WTC11 (cell line): ENCODE data around the gene ADGRL3. TPM values are rescaled to one million over a fixed set of nuclear protein-coding genes. Genes with fewer than 3 reads are reported as not detected.

Source experiments
- ATAC-seq: fragments of 200-7000 bp; cut with Tn5 transposase; 2 replicates; pipeline ENCODE4 v1.10.0; 2021; ENCODE audit warnings: mild to moderate bottlenecking, moderate library complexity
- CTCF ChIA-PET: fragments of 300-600 bp; sonication (Branson Sonifier 250); formaldehyde crosslinking; loops from one replicate; lab custom pipeline; 2021; ENCODE audit warnings: antibody characterized with exemption; lab: Charles Lee
- POLR2A ChIA-PET: fragments of 350-600 bp; sonication (Branson Sonifier 250); formaldehyde crosslinking; loops from one replicate; lab custom pipeline; 2021; ENCODE audit warnings: antibody characterized with exemption; lab: Charles Lee
- DNase-seq: peaks from one replicate; pipeline ENCODE4 v3.0.0; 2021; ENCODE audit warnings: low spot score
- H3K27ac Mint-ChIP-seq: 2 replicates; pipeline ENCODE4 v1.8.0; 2021; ENCODE audit warnings: mixed read lengths
- H3K27me3 Mint-ChIP-seq: 2 replicates; pipeline ENCODE4 v1.8.0; 2021; ENCODE audit warnings: low read depth, mild to moderate bottlenecking, moderate library complexity, mixed read lengths
- H3K36me3 Mint-ChIP-seq: 2 replicates; pipeline ENCODE4 v1.8.0; 2021; ENCODE audit warnings: mixed read lengths
- H3K4me1 Mint-ChIP-seq: 2 replicates; pipeline ENCODE4 v1.8.0; 2022; ENCODE audit warnings: mixed read lengths
- H3K4me3 Mint-ChIP-seq: 2 replicates; pipeline ENCODE4 v1.8.0; 2021; ENCODE audit warnings: mild to moderate bottlenecking, moderate library complexity, mixed read lengths
- H3K9me3 Mint-ChIP-seq: 2 replicates; pipeline ENCODE4 v1.8.0; 2021; ENCODE audit warnings: mixed read lengths
- ETV6 ChIP-seq: sonication (generic); formaldehyde crosslinking; IDR thresholded peaks from 2 replicates; pipeline ENCODE4 v1.8.1; 2022; ENCODE audit warnings: mild to moderate bottlenecking, missing genetic modification reagents
- FOXP1 ChIP-seq: sonication (generic); formaldehyde crosslinking; IDR thresholded peaks from 2 replicates; pipeline ENCODE4 v1.8.0; 2022; ENCODE audit warnings: missing genetic modification reagents, mild to moderate bottlenecking, moderate library complexity, borderline replicate concordance
- HMGA2 ChIP-seq: fragments of 250-450 bp; sonication (Bioruptor Pico); IDR thresholded peaks from 2 replicates; pipeline ENCODE4 v1.4.0; 2021; ENCODE audit warnings: mild to moderate bottlenecking, moderate library complexity
- IRF2 ChIP-seq: sonication (generic); formaldehyde crosslinking; IDR thresholded peaks from 2 replicates; pipeline ENCODE4 v1.8.0; 2022; ENCODE audit warnings: low read depth, missing genetic modification reagents, borderline replicate concordance
- KAT7 ChIP-seq: sonication (generic); formaldehyde crosslinking; IDR thresholded peaks from 2 replicates; pipeline ENCODE4 v1.8.1; 2023; ENCODE audit warnings: missing genetic modification reagents, mild to moderate bottlenecking, borderline replicate concordance
- MXD4 ChIP-seq: fragments of 250-450 bp; sonication (Bioruptor Pico); IDR thresholded peaks from 2 replicates; pipeline ENCODE4 v1.8.0; 2021; ENCODE audit warnings: mild to moderate bottlenecking, moderate library complexity, borderline replicate concordance
- MYBL2 ChIP-seq: sonication (generic); formaldehyde crosslinking; IDR thresholded peaks from 2 replicates; pipeline ENCODE4 v1.8.1; 2023; ENCODE audit warnings: mild to moderate bottlenecking, moderate library complexity, missing genetic modification reagents
- NFYB ChIP-seq: sonication (generic); formaldehyde crosslinking; conservative IDR thresholded peaks from 2 replicates; pipeline ENCODE4 v1.8.0; 2022; ENCODE audit warnings: low read depth, missing genetic modification reagents
- RELA ChIP-seq: sonication (generic); formaldehyde crosslinking; IDR thresholded peaks from 2 replicates; pipeline ENCODE4 v1.8.1; 2022; ENCODE audit warnings: missing genetic modification reagents, mild to moderate bottlenecking, borderline replicate concordance
- ZNF263 ChIP-seq: sonication (generic); formaldehyde crosslinking; IDR thresholded peaks from 2 replicates; pipeline ENCODE4 v1.8.1; 2022; ENCODE audit warnings: low read depth, mild to moderate bottlenecking, moderate library complexity, missing genetic modification reagents
- total RNA-seq: library from RNA; stranded (reverse); gene quantifications from 3 replicates; pipeline ENCODE4 v1.2.3, GENCODE V29; 2021
- TF ChIP-seq, protein P1 (sequence below): sonication (generic); formaldehyde crosslinking; IDR thresholded peaks from 2 replicates; pipeline ENCODE4 v1.8.1; 2023; ENCODE audit warnings: mild to moderate bottlenecking, missing genetic modification reagents
- TF ChIP-seq, protein P2 (sequence below): fragments of 250-450 bp; sonication (Bioruptor Pico); IDR thresholded peaks from 2 replicates; pipeline ENCODE4 v1.9.0; 2021; ENCODE audit warnings: moderate library complexity, mild to moderate bottlenecking, inconsistent platforms, borderline replicate concordance
- TF ChIP-seq, protein P3 (sequence below): sonication (generic); formaldehyde crosslinking; IDR thresholded peaks from 2 replicates; pipeline ENCODE4 v1.8.1; 2022; ENCODE audit warnings: low read depth, mild to moderate bottlenecking, moderate library complexity, missing genetic modification reagents, borderline replicate concordance
- TF ChIP-seq, protein P4 (sequence below): sonication (generic); formaldehyde crosslinking; IDR thresholded peaks from 2 replicates; pipeline ENCODE4 v1.8.1; 2022; ENCODE audit warnings: missing genetic modification reagents, borderline replicate concordance
- TF ChIP-seq, protein P5 (sequence below): sonication (generic); formaldehyde crosslinking; conservative IDR thresholded peaks from 2 replicates; pipeline ENCODE4 v1.8.1; 2023; ENCODE audit warnings: mild to moderate bottlenecking, low read depth, missing genetic modification reagents, moderate library complexity
- TF ChIP-seq, protein P6 (sequence below): fragments of 250-450 bp; sonication (Bioruptor Pico); IDR thresholded peaks from 2 replicates; pipeline ENCODE4 v1.9.0; 2021; ENCODE audit warnings: mild to moderate bottlenecking
- TF ChIP-seq, protein P7 (sequence below): sonication (generic); formaldehyde crosslinking; IDR thresholded peaks from 2 replicates; pipeline ENCODE4 v1.8.1; 2022; ENCODE audit warnings: mild to moderate bottlenecking, missing genetic modification reagents, moderate library complexity, borderline replicate concordance
- TF ChIP-seq, protein P8 (sequence below): sonication (generic); formaldehyde crosslinking; IDR thresholded peaks from 2 replicates; pipeline ENCODE4 v1.8.1; 2023; ENCODE audit warnings: mild to moderate bottlenecking, missing genetic modification reagents

ADGRL3 gene
- total RNA-seq, 1 experiment from 2014 or later = 8.7 TPM

DNA sequence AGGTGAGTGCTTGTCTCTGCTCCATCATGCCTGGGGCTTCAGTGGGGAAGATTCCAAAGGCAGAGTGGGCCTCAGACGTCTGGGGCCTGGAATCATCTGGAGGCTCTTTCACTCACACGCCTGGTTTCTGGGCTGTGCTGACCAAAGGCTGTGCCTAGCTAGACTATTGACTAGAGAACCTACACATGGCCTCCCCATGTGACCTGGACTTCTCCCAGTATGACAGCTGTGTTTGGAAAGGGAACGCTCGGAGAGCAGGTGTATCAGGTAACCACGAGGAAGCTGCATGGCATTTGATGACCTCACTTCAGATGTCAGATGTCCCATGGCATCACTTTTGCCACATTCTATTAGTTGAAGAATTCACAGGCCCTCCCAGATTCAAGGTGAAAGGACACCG is 51.0 kb downstream of the ADGRL3 start:
- H3K9me3 Mint-ChIP-seq = no peaks in the 10 kb centered on the region
- POLR2A ChIA-PET = no interaction called here
- DNase-seq = no peak
- H3K4me3 Mint-ChIP-seq = no peak overlapping the region
- no peak for TF ChIP-seq KAT7 (CRISPR knock-in tag)
- TF ChIP-seq, protein P1, sequence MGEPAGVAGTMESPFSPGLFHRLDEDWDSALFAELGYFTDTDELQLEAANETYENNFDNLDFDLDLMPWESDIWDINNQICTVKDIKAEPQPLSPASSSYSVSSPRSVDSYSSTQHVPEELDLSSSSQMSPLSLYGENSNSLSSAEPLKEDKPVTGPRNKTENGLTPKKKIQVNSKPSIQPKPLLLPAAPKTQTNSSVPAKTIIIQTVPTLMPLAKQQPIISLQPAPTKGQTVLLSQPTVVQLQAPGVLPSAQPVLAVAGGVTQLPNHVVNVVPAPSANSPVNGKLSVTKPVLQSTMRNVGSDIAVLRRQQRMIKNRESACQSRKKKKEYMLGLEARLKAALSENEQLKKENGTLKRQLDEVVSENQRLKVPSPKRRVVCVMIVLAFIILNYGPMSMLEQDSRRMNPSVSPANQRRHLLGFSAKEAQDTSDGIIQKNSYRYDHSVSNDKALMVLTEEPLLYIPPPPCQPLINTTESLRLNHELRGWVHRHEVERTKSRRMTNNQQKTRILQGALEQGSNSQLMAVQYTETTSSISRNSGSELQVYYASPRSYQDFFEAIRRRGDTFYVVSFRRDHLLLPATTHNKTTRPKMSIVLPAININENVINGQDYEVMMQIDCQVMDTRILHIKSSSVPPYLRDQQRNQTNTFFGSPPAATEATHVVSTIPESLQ (CRISPR knock-in tag) = no peak
- TF ChIP-seq, protein P2, sequence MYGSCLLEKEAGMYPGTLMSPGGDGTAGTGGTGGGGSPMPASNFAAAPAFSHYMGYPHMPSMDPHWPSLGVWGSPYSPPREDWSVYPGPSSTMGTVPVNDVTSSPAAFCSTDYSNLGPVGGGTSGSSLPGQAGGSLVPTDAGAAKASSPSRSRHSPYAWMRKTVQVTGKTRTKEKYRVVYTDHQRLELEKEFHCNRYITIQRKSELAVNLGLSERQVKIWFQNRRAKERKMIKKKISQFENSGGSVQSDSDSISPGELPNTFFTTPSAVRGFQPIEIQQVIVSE = no peak
- no peak for TF ChIP-seq IRF2
- no peak for TF ChIP-seq ETV6 (CRISPR knock-in tag)
- TF ChIP-seq MXD4 (CRISPR knock-in tag) = no peak
- TF ChIP-seq, protein P3, sequence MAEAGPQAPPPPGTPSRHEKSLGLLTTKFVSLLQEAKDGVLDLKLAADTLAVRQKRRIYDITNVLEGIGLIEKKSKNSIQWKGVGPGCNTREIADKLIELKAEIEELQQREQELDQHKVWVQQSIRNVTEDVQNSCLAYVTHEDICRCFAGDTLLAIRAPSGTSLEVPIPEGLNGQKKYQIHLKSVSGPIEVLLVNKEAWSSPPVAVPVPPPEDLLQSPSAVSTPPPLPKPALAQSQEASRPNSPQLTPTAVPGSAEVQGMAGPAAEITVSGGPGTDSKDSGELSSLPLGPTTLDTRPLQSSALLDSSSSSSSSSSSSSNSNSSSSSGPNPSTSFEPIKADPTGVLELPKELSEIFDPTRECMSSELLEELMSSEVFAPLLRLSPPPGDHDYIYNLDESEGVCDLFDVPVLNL (CRISPR knock-in tag) = no peak
- no peak for TF ChIP-seq NFYB (CRISPR knock-in tag)
- TF ChIP-seq, protein P4, sequence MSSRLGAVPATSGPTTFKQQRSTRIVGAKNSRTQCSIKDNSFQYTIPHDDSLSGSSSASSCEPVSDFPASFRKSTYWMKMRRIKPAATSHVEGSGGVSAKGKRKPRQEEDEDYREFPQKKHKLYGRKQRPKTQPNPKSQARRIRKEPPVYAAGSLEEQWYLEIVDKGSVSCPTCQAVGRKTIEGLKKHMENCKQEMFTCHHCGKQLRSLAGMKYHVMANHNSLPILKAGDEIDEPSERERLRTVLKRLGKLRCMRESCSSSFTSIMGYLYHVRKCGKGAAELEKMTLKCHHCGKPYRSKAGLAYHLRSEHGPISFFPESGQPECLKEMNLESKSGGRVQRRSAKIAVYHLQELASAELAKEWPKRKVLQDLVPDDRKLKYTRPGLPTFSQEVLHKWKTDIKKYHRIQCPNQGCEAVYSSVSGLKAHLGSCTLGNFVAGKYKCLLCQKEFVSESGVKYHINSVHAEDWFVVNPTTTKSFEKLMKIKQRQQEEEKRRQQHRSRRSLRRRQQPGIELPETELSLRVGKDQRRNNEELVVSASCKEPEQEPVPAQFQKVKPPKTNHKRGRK (CRISPR knock-in tag) = no peak
- TF ChIP-seq HMGA2 = no peak
- H3K4me1 Mint-ChIP-seq = peaks cover 38% of the 10 kb centered on the region
- H3K27ac Mint-ChIP-seq = no peak overlapping the region
- H3K27me3 Mint-ChIP-seq = no peaks in the 10 kb centered on the region
- H3K36me3 Mint-ChIP-seq = no peaks in the 10 kb centered on the region
- ATAC-seq = no peak
- CTCF ChIA-PET = no interaction called here

DNA sequence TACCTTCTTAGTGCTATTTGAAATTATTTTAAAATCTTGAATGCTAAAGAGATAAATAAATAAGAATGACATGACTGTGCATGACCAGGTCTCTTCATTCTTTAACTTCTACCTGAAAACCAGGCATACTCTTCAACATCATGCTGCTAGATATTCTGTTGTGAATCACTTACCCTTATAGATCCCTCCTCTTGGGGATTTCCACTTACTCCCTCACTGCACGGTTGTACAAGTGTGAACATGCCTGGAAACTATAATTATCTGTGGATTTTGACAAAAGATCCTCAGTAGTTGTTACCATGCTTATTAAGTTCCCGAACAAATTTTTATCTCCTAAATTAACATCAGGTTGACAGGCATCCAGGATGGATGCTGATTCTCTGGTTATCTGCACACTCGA is 54.3 kb downstream of the ADGRL3 start:
- ChIA-PET POLR2A (no interaction called here), CTCF (no interaction called here)
- peaks cover 29% of the 10 kb centered on the region for H3K4me1 Mint-ChIP-seq
- peak overlapping the region; percentile 9; the same call in 1 of the 2 replicates for H3K27ac Mint-ChIP-seq
- TF ChIP-seq, protein P5, sequence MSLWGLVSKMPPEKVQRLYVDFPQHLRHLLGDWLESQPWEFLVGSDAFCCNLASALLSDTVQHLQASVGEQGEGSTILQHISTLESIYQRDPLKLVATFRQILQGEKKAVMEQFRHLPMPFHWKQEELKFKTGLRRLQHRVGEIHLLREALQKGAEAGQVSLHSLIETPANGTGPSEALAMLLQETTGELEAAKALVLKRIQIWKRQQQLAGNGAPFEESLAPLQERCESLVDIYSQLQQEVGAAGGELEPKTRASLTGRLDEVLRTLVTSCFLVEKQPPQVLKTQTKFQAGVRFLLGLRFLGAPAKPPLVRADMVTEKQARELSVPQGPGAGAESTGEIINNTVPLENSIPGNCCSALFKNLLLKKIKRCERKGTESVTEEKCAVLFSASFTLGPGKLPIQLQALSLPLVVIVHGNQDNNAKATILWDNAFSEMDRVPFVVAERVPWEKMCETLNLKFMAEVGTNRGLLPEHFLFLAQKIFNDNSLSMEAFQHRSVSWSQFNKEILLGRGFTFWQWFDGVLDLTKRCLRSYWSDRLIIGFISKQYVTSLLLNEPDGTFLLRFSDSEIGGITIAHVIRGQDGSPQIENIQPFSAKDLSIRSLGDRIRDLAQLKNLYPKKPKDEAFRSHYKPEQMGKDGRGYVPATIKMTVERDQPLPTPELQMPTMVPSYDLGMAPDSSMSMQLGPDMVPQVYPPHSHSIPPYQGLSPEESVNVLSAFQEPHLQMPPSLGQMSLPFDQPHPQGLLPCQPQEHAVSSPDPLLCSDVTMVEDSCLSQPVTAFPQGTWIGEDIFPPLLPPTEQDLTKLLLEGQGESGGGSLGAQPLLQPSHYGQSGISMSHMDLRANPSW (CRISPR knock-in tag) = no peak
- TF ChIP-seq, protein P6, sequence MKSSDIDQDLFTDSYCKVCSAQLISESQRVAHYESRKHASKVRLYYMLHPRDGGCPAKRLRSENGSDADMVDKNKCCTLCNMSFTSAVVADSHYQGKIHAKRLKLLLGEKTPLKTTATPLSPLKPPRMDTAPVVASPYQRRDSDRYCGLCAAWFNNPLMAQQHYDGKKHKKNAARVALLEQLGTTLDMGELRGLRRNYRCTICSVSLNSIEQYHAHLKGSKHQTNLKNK (CRISPR knock-in tag) = no peak
- no peak for TF ChIP-seq FOXP1 (CRISPR knock-in tag)
- no peak for TF ChIP-seq MYBL2
- TF ChIP-seq RELA (CRISPR knock-in tag) = no peak
- TF ChIP-seq ETV6 (CRISPR knock-in tag) = no peak
- TF ChIP-seq, protein P7, sequence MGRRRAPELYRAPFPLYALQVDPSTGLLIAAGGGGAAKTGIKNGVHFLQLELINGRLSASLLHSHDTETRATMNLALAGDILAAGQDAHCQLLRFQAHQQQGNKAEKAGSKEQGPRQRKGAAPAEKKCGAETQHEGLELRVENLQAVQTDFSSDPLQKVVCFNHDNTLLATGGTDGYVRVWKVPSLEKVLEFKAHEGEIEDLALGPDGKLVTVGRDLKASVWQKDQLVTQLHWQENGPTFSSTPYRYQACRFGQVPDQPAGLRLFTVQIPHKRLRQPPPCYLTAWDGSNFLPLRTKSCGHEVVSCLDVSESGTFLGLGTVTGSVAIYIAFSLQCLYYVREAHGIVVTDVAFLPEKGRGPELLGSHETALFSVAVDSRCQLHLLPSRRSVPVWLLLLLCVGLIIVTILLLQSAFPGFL (CRISPR knock-in tag) = no peak
- TF ChIP-seq, protein P8, sequence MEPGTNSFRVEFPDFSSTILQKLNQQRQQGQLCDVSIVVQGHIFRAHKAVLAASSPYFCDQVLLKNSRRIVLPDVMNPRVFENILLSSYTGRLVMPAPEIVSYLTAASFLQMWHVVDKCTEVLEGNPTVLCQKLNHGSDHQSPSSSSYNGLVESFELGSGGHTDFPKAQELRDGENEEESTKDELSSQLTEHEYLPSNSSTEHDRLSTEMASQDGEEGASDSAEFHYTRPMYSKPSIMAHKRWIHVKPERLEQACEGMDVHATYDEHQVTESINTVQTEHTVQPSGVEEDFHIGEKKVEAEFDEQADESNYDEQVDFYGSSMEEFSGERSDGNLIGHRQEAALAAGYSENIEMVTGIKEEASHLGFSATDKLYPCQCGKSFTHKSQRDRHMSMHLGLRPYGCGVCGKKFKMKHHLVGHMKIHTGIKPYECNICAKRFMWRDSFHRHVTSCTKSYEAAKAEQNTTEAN (CRISPR knock-in tag) = no peak
- no peak for TF ChIP-seq ZNF263 (CRISPR knock-in tag)
- DNase-seq = no peak
- H3K36me3 Mint-ChIP-seq = no peaks in the 10 kb centered on the region
- H3K27me3 Mint-ChIP-seq = no peaks in the 10 kb centered on the region
- no peak for ATAC-seq
- no peak overlapping the region for H3K4me3 Mint-ChIP-seq
- H3K9me3 Mint-ChIP-seq = no peaks in the 10 kb centered on the region
